ENCODE measurements around the gene INPP4A. TPM values are rescaled to one million over a fixed set of nuclear protein-coding genes. Genes with fewer than 3 reads are reported as not detected.

The INPP4A gene
- total RNA-seq, 4 donors from 2014 or later, result 30.2 to 45.1 (median 37.8) TPM

DNA sequence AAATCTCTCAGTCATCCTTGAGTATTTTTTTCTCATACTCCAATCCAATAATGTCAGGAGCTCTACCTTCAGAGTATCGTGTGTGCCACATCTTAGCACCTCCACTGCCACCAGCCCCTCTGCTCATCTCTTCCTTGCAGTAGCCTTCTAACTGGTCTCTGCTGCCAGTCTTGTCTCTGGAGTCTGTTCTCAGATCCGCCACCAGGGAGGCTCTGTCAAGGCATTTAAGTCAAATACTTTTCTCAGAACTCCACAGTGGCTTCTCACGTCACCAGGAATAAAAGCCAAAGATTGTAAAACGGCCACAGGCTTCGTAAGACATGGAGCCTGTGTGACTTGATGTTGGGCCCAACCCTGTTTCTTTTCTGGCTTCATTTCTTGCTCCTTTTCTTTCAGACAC lies 170.8 kb downstream of the INPP4A start:
- no peak for TF ChIP-seq POLR2A (IDR thresholded peaks at IDR 0.05)
- Histone ChIP-seq H3K27me3 (no peaks in the 10 kb centered on the region), H3K4me1 (peaks cover 0 to 31% (median 11%) of the 10 kb centered on the region in 3 donors), H3K4me3 (no peak overlapping the region), H3K9me3 (no peaks in the 10 kb centered on the region), H3K27ac (no peak overlapping the region), H3K36me3 (peaks cover 2 to 91% of the 10 kb centered on the region in 2 donors)
- ATAC-seq, result no peak
- 68 to 82% methylated on average over 4 of the region's 5 CpGs for WGBS, 2 donors (ENCODE audit: low coverage in 1 of 2)

DNA sequence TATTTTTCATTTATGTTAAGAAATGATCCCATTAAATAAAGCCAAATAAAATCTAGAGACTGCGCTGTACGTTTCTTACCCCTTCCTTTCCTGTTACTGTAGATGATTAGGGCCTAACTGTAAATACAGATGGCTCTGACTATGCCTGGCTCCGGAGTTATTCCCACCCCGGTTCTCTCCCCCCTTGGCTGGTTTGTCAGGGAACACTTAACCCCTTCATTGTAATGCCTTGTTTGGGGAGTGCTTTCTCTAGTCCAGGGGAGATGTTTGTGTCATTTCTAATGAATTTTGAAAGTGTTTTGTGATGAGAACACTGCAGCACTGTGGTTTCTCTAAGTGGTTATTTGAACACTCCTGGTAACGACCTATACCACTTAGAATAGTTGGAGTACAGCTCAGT lies 172.5 kb downstream of the INPP4A start:
- Histone ChIP-seq H3K4me1 (peaks cover 0 to 14% (median 0%) of the 10 kb centered on the region in 3 donors), H3K9me3 (no peaks in the 10 kb centered on the region), H3K27me3 (no peaks in the 10 kb centered on the region), H3K27ac (no peak overlapping the region), H3K36me3 (peaks cover 2 to 80% of the 10 kb centered on the region in 2 donors), H3K4me3 (no peak overlapping the region)
- WGBS, 2 donors (ENCODE audit: low coverage in 1 of 2), result 33 to 49% methylated on average over 4 to 5 of the region's 5 CpGs
- no peak for ATAC-seq
- TF ChIP-seq POLR2AphosphoS5 (IDR thresholded peaks at IDR 0.05) (no peak), POLR2A (IDR thresholded peaks at IDR 0.05) (no peak), CTCF (IDR thresholded peaks at IDR 0.05) (no peak), EP300 (IDR thresholded peaks at IDR 0.05) (no peak)

DNA sequence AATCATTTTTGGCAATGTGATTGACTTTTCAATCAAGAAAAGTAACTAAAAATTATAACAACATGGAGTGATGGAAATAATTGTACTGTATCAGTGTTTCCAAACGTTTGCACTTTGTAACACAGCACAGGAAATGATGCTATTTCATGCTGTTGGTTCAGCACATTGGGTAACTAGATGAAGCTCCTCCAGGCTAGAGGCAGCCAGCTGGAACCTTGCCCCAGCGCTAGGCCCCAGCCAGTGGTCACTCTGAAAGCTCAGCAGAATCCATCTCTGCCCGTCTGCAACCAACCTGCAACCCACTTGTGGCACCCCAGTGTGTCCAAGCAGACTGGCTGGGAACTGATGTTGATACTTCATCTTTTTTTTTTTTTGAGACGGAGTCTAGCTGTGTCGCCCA lies 179.0 kb downstream of the INPP4A start:
- TF ChIP-seq CTCF (IDR thresholded peaks at IDR 0.05) (no peak), POLR2AphosphoS5 (IDR thresholded peaks at IDR 0.05) (no peak), EP300 (IDR thresholded peaks at IDR 0.05) (no peak), POLR2A (IDR thresholded peaks at IDR 0.05) (no peak)
- no peak overlapping the region for H3K4me3 ChIP-seq
- no peak overlapping the region for H3K27ac ChIP-seq
- 49 to 79% methylated on average over 3 to 5 of the region's 5 CpGs for WGBS, 2 donors (ENCODE audit: low coverage in 1 of 2)
- no peaks in the 10 kb centered on the region for H3K9me3 ChIP-seq
- H3K27me3 ChIP-seq, result no peaks in the 10 kb centered on the region
- H3K4me1 ChIP-seq, result no peaks in the 10 kb centered on the region
- ATAC-seq, result peak; percentile 84
- H3K36me3 ChIP-seq, result peaks cover 0 to 31% of the 10 kb centered on the region in 2 donors

GRCh38 chr2:98632351-98632750 lies 187.7 kb downstream of the INPP4A start:
- Histone ChIP-seq H3K4me3 (no peak overlapping the region), H3K9me3 (no peaks in the 10 kb centered on the region), H3K36me3 (peaks cover 0 to 54% of the 10 kb centered on the region in 2 donors), H3K27me3 (no peaks in the 10 kb centered on the region), H3K27ac (no peak overlapping the region), H3K4me1 (no peaks in the 10 kb centered on the region)
- 90% methylated on average over 2 of the region's 3 CpGs; no CpG with 5 or more reads in 1 of the 2 donors for WGBS, 2 donors (ENCODE audit: low coverage in 1 of 2)
- TF ChIP-seq POLR2AphosphoS5 (IDR thresholded peaks at IDR 0.05), result no peak
- TF ChIP-seq POLR2A (IDR thresholded peaks at IDR 0.05), result no peak
- no peak for ATAC-seq

DNA sequence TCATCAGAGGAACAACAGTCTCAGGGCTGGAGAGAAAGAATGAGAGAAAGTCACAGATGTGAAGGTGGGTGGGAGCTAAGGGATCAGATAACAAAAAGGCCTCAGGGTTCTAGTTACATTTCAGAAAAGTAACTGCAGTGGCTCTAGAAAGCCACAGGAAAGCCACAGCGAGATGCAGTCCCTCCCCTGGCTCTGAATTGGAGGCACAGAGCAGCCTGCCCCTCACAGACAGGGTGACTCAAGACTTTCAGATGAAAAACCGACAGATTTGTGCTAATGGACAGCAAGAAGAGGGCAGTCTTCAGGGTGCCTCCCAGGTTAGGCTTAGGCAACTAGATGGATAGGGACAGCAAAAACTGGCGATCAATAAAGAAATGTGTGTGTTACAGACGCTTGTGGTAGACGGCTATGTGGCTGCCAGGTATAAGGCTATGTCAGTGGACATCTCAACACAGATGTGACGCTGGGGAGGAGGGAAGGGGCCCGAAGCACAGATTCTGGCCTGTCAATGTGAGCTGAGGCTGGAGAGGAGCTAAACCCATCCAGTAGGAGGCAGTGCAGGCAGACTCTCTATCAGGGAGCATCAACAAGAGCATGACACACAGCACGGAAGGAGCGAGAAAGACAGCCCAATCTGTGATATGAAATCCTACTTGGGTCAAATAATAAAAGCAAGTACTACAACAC lies 189.9 kb downstream of the INPP4A start:
- no peaks in the 10 kb centered on the region for H3K4me1 ChIP-seq
- 77 to 78% methylated on average over 5 to 8 of the region's 9 CpGs for WGBS, 2 donors (ENCODE audit: low coverage in 1 of 2)
- no peak for ATAC-seq
- H3K27me3 ChIP-seq, result no peaks in the 10 kb centered on the region
- TF ChIP-seq CTCF (IDR thresholded peaks at IDR 0.05) (no peak), POLR2A (IDR thresholded peaks at IDR 0.05) (no peak), POLR2AphosphoS5 (IDR thresholded peaks at IDR 0.05) (no peak), EP300 (IDR thresholded peaks at IDR 0.05) (no peak)
- no peaks in the 10 kb centered on the region for H3K9me3 ChIP-seq
- no peak overlapping the region for H3K4me3 ChIP-seq
- no peak overlapping the region for H3K27ac ChIP-seq
- H3K36me3 ChIP-seq, result peaks cover 0 to 73% of the 10 kb centered on the region in 2 donors
